ENCODE data around the gene NOL8. TPM values are rescaled to one million over a fixed set of nuclear protein-coding genes. Genes with fewer than 3 reads are reported as not detected.
A peak's percentile ranks its signal among the peaks of the same experiment; 100 is the strongest.

NOL8 gene
- total and polyA plus RNA-seq, 3 donors from 2014 or later, result 12.5 to 60.5 (median 46.0) TPM

- Histone ChIP-seq H3K4me3 (no peak overlapping the region), H3K4me1 (peaks cover 14% of the 10 kb centered on the region), H3K27me3 (no peaks in the 10 kb centered on the region), H3K36me3 (ENCODE audit: low read depth, missing control alignments) (no peaks in the 10 kb centered on the region), H3K27ac (no peak overlapping the region), H3K9me3 (no peaks in the 10 kb centered on the region)
- 95 to 96% methylated on average over 3 of the region's 3 CpGs for WGBS, 2 donors
- TF ChIP-seq POLR2A (IDR thresholded peaks at IDR 0.05) (no peak), CTCF (IDR thresholded peaks at IDR 0.05) (no peak)
- DNase-seq, result no peak
- intact Hi-C loops (cut with DNase I; ENCODE audit: low total_unique reads), result no loop called here
Measured at GRCh38 chr9:92297611-92298010, 27.5 kb downstream of the NOL8 start.

- 51 to 62% methylated on average over 4 of the region's 4 CpGs for WGBS, 2 donors
- Histone ChIP-seq H3K4me3 (no peak overlapping the region), H3K9me3 (no peaks in the 10 kb centered on the region), H3K27me3 (no peaks in the 10 kb centered on the region), H3K27ac (peak overlapping the region in 1 of 2 donors; percentile 16), H3K4me1 (peaks cover 25% of the 10 kb centered on the region), H3K36me3 (ENCODE audit: low read depth, missing control alignments) (no peaks in the 10 kb centered on the region)
- intact Hi-C loops (cut with DNase I; ENCODE audit: low total_unique reads), result no loop called here
- DNase-seq, result no peak
- TF ChIP-seq POLR2A (IDR thresholded peaks at IDR 0.05) (no peak), CTCF (IDR thresholded peaks at IDR 0.05) (no peak)
Measured at GRCh38 chr9:92295827-92296258, 29.3 kb downstream of the NOL8 start.

GRCh38 chr9:92295240-92295790 lies 29.8 kb downstream of the NOL8 start:
- H3K27me3 ChIP-seq, result no peaks in the 10 kb centered on the region
- TF ChIP-seq POLR2A (IDR thresholded peaks at IDR 0.05) (no peak), CTCF (IDR thresholded peaks at IDR 0.05) (no peak)
- WGBS, 2 donors, result 67 to 70% methylated on average over 7 of the region's 7 CpGs
- H3K4me1 ChIP-seq, result peaks cover 25% of the 10 kb centered on the region
- H3K9me3 ChIP-seq, result no peaks in the 10 kb centered on the region
- peak overlapping the region in 1 of 2 donors; percentile 16 for H3K27ac ChIP-seq
- DNase-seq, result peak; percentile 39
- no peak overlapping the region for H3K4me3 ChIP-seq
- H3K36me3 ChIP-seq (ENCODE audit: low read depth, missing control alignments), result no peaks in the 10 kb centered on the region
- intact Hi-C loops (cut with DNase I; ENCODE audit: low total_unique reads), result no loop called here

GRCh38 chr9:92294297-92294676 lies 30.9 kb downstream of the NOL8 start:
- Histone ChIP-seq H3K9me3 (no peaks in the 10 kb centered on the region), H3K4me3 (peak overlapping the region; percentile 62 to 73), H3K36me3 (ENCODE audit: low read depth, missing control alignments) (no peaks in the 10 kb centered on the region), H3K4me1 (peaks cover 25% of the 10 kb centered on the region), H3K27ac (peak overlapping the region; percentile 58 to 77), H3K27me3 (no peaks in the 10 kb centered on the region)
- DNase-seq, result peak; percentile 20
- WGBS, 2 donors, result 7 to 15% methylated on average over 13 of the region's 13 CpGs
- intact Hi-C loops (cut with DNase I; ENCODE audit: low total_unique reads), result no loop called here
- TF ChIP-seq POLR2A (IDR thresholded peaks at IDR 0.05) (no peak), CTCF (IDR thresholded peaks at IDR 0.05) (no peak)

Data from testis (tissue), 3 donors.